Muscle of leg (tissue), 11 donors: ENCODE results near the gene SLC25A27. TPM values are rescaled to one million over a fixed set of nuclear protein-coding genes. Genes with fewer than 3 reads are reported as not detected.

Experiments
- DNase-seq: peaks from one replicate; pipeline ENCODE4 v3.0.0; 2013
- H3K27ac ChIP-seq: one replicate; pipeline ENCODE4 v1.5.1; 2013; ENCODE audit warnings: mild to moderate bottlenecking, low read length, control low read depth
- H3K27me3 ChIP-seq: one replicate; pipeline ENCODE4 v1.6.1; 2013; ENCODE audit warnings: low read length; ENCODE audit not compliant: control insufficient read depth, insufficient read depth
- H3K36me3 ChIP-seq: one replicate; pipeline ENCODE4 v1.6.1; 2013; ENCODE audit warnings: low read length; ENCODE audit not compliant: control insufficient read depth, insufficient read depth
- H3K4me1 ChIP-seq: one replicate; pipeline ENCODE4 v1.6.1; 2013; ENCODE audit warnings: low read length; ENCODE audit not compliant: control insufficient read depth, insufficient read depth
- H3K4me3 ChIP-seq: one replicate; pipeline ENCODE4 v1.5.1; 2013; ENCODE audit warnings: low read length, control low read depth
- H3K9me3 ChIP-seq: replicated peaks from 2 replicates; pipeline ENCODE4 v1.6.1; 2013; ENCODE audit warnings: low read depth, low read length; ENCODE audit not compliant: control insufficient read depth
- whole genome bisulfite sequencing: methylation state at CpG from one replicate; pipeline ENCODE4 v1.1.5; 2013; ENCODE audit warnings: missing lambda C conversion rate; ENCODE audit not compliant: insufficient coverage; 5-methylcytosine and 5-hydroxymethylcytosine counted together
- polyA plus RNA-seq, 8 donors: library from polyadenylated mRNA; unstranded; fragments of 120-200 nt; gene quantifications; one replicate each; pipeline versions ENCODE4 v1.2.1 to v1.2.3, GENCODE V29; 2013; ENCODE audit warnings: inconsistent platforms in 1 of 8, low replicate concordance in 1 of 8; ENCODE audit not compliant: insufficient read length in 8 of 8, insufficient read depth in 1 of 8
- total RNA-seq: library from RNA; stranded (reverse); fragments of 120-200 nt; gene quantifications from one replicate; pipeline ENCODE4 v1.2.4, GENCODE V29; 2013

The SLC25A27 gene
- total and polyA plus RNA-seq, 9 donors = 8.6 to 29.0 (median 16.0) TPM

DNA sequence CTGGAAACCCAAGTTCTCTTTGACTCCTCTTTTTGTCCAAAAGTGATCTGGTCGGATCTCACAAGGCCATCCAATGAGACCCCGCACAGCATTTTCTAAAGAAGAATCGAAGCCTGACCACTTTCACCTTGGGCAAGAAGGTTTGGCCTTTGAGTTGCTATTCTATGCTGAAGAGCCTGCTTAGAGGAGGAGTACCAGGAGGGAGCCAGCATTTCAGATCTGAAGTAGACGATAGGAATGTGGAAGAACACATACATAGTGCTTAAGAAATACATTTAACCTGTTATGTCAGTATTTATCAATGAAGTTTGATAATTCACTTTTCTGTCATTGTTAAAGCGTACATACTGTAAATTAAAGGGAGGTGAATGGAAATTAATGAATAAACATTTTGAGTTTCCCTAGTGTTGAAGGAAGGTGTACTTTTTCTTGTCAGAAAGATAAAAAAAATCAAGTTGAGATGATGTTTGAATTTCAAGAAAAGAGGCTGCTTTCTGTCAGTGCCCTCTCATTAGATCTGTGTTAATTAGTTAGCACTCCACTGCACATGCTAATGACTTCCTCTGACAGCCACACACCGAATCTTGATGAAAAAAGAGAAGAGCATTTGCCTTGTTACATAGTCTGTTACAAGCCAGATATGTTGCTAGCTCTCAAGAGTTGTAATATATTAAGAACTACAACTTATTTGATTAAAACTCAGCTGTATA is 24.0 kb downstream of the SLC25A27 start:
- Histone ChIP-seq H3K36me3 (peaks cover 2% of the 10 kb centered on the region), H3K27me3 (no peaks in the 10 kb centered on the region), H3K4me3 (no peak overlapping the region), H3K9me3 (no peaks in the 10 kb centered on the region), H3K27ac (no peak overlapping the region), H3K4me1 (no peaks in the 10 kb centered on the region)
- no peak for DNase-seq
- WGBS = 92% methylated on average over 2 of the region's 6 CpGs

DNA sequence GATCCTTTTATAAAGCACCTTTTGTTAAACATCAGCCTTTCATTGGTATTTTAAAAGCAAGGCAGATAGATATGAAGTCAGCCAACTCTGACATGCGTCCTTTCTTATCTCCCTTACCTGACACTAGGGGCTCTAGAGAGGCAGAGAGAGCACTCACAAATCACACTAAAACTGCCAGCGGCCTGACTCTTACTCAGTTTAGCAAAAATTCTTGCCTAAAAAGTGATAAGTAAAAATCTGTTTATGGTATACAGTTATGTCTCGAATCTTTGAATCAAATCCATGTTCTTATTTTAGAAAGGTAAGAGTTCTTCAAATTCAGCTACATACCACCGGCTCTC is 24.5 kb downstream of the SLC25A27 start:
- Histone ChIP-seq H3K36me3 (peaks cover 2% of the 10 kb centered on the region), H3K27ac (no peak overlapping the region), H3K9me3 (no peaks in the 10 kb centered on the region), H3K4me1 (no peaks in the 10 kb centered on the region), H3K27me3 (no peaks in the 10 kb centered on the region), H3K4me3 (no peak overlapping the region)
- 14% methylated on average over 1 of the region's 4 CpGs for WGBS
- no peak for DNase-seq

DNA sequence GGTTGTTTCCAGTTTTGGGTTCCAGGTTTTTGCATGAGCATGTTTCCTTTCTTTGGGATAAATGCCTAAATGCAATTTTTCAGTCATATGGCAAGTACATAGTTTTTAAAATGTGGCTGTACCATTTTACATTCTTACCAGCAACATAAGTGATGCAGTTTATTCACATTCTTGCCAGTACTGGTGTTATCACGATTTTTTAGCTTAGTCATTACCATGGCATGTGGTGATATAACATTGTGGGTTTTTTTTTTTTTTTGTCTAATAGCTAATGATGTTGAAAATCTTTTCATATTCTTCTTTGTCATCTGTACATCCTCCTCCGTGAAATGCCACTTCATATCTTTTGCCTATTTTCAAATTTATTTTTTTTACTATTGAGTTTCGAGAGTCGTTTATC is 32.0 kb downstream of the SLC25A27 start:
- no peak for DNase-seq
- Histone ChIP-seq H3K27me3 (no peaks in the 10 kb centered on the region), H3K4me1 (peaks cover 2% of the 10 kb centered on the region), H3K27ac (no peak overlapping the region), H3K9me3 (peaks cover 4% of the 10 kb centered on the region), H3K36me3 (no peaks in the 10 kb centered on the region), H3K4me3 (no peak overlapping the region)
- WGBS = no CpG with 5 or more reads among the region's 4 CpGs

DNA sequence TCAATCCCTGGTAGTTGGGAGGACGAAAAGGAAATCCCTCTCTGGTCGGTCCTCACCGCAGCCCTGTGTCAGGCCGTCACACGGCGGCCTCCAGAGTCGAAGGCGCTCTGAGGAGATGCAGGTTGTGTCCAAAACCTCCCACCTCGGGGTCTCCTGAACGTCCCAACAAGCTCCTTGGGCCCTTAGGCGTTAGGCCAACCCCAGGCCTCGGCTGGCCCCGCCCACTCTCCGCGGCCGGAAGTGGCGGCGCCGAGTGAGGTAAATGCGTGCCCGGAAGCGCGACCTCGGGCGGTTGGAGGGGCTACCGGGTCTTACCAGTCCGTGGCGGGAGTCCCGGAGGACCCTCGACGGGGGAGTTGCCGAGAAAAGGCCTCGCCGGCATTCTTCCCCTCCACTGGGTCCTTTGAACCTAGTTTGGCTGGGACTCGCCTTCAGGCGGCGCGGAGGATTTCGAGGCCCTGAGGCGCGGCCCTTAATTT is 34.9 kb downstream of the SLC25A27 start, which contains the start of gene TDRD6:
Gene TDRD6, plus strand, starts transcription at position 267 of the 479 bp plus-strand sequence. CDS start 244 bp downstream, outside the sequence.
- WGBS = 90% methylated on average over 34 of the region's 41 CpGs
- H3K9me3 ChIP-seq = peaks cover 4% of the 10 kb centered on the region
- no peaks in the 10 kb centered on the region for H3K27me3 ChIP-seq
- H3K4me1 ChIP-seq = peaks cover 3% of the 10 kb centered on the region
- no peaks in the 10 kb centered on the region for H3K36me3 ChIP-seq
- H3K4me3 ChIP-seq = no peak within 1 kb of the TSS
- no peak for DNase-seq
- no peak within 1 kb of the TSS for H3K27ac ChIP-seq

GRCh38 chr6:46688117-46688965 is 35.6 kb downstream of the SLC25A27 start:
- peaks cover 3% of the 10 kb centered on the region for H3K4me1 ChIP-seq
- no peaks in the 10 kb centered on the region for H3K27me3 ChIP-seq
- H3K9me3 ChIP-seq = peaks cover 4% of the 10 kb centered on the region
- H3K27ac ChIP-seq = no peak overlapping the region
- 93% methylated on average over 85 of the region's 85 CpGs for WGBS
- H3K36me3 ChIP-seq = no peaks in the 10 kb centered on the region
- H3K4me3 ChIP-seq = no peak overlapping the region
- no peak for DNase-seq

DNA sequence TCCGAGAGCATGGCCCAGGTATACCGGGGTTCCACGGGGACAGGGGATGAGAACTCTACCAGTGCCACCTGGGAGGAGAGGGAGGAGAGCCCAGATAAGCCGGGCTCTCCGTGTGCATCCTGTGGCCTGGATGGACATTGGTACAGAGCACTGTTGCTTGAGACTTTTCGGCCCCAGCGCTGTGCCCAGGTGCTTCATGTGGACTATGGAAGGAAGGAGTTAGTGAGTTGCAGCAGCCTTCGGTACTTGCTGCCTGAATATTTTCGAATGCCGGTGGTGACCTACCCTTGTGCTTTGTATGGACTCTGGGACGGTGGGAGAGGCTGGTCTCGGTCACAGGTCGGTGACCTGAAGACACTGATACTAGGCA is 36.2 kb downstream of the SLC25A27 start:
- H3K27me3 ChIP-seq = no peaks in the 10 kb centered on the region
- no peaks in the 10 kb centered on the region for H3K36me3 ChIP-seq
- no peak overlapping the region for H3K4me3 ChIP-seq
- 95% methylated on average over 13 of the region's 13 CpGs for WGBS
- no peak overlapping the region for H3K27ac ChIP-seq
- H3K9me3 ChIP-seq = peaks cover 4% of the 10 kb centered on the region
- H3K4me1 ChIP-seq = peaks cover 3% of the 10 kb centered on the region
- no peak for DNase-seq

DNA sequence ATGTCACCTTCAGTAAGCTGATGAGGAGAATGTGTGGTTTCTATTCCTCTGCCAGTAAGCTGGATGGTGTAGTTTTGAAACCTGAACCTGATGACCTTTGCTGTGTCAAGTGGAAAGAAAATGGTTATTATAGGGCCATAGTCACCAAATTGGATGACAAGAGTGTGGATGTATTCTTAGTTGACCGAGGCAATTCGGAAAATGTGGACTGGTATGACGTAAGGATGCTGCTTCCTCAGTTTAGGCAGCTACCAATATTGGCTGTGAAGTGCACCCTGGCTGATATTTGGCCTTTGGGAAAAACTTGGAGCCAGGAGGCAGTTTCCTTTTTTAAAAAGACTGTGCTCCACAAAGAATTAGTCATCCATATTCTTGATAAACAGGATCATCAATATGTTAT is 36.9 kb downstream of the SLC25A27 start:
- Histone ChIP-seq H3K4me1 (peaks cover 3% of the 10 kb centered on the region), H3K36me3 (no peaks in the 10 kb centered on the region), H3K27ac (peak overlapping the region; percentile 56), H3K4me3 (no peak overlapping the region), H3K27me3 (no peaks in the 10 kb centered on the region), H3K9me3 (peaks cover 4% of the 10 kb centered on the region)
- 71% methylated on average over 3 of the region's 3 CpGs for WGBS
- DNase-seq = peak; percentile 2

GRCh38 chr6:46690141-46690755 is 37.5 kb downstream of the SLC25A27 start:
- no peaks in the 10 kb centered on the region for H3K27me3 ChIP-seq
- 71% methylated on average over 1 of the region's 2 CpGs for WGBS
- H3K9me3 ChIP-seq = peaks cover 4% of the 10 kb centered on the region
- peak overlapping the region; percentile 56 for H3K27ac ChIP-seq
- DNase-seq = peak; percentile 68
- H3K36me3 ChIP-seq = no peaks in the 10 kb centered on the region
- peaks cover 3% of the 10 kb centered on the region for H3K4me1 ChIP-seq
- no peak overlapping the region for H3K4me3 ChIP-seq

DNA sequence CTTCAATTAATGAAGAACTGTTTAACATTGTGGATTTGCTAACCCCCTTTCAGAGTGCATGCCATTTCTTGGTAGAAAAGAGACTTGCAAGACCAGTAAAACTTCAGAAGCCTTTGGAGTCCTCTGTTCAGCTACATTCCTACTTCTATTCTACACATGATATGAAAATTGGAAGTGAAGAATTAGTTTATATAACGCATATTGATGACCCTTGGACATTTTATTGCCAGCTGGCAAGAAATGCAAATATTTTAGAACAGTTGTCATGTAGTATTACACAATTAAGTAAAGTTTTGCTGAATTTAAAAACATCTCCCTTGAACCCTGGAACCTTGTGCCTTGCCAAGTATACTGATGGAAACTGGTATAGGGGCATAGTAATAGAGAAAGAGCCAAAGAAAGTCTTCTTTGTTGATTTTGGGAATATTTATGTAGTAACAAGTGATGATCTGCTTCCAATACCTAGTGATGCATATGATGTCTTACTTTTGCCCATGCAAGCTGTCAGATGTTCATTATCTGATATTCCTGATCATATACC is 38.2 kb downstream of the SLC25A27 start:
- H3K9me3 ChIP-seq = peaks cover 4% of the 10 kb centered on the region
- H3K27me3 ChIP-seq = no peaks in the 10 kb centered on the region
- peaks cover 3% of the 10 kb centered on the region for H3K4me1 ChIP-seq
- WGBS = no CpG with 5 or more reads among the region's 1 CpG
- peak overlapping the region; percentile 14 for H3K27ac ChIP-seq
- DNase-seq = peak; percentile 4
- H3K4me3 ChIP-seq = no peak overlapping the region
- no peaks in the 10 kb centered on the region for H3K36me3 ChIP-seq

GRCh38 chr6:46699970-46700369 is 47.2 kb downstream of the SLC25A27 start:
- no peak overlapping the region for H3K4me3 ChIP-seq
- H3K9me3 ChIP-seq = no peaks in the 10 kb centered on the region
- H3K27me3 ChIP-seq = no peaks in the 10 kb centered on the region
- no peak overlapping the region for H3K27ac ChIP-seq
- WGBS = no CpG with 5 or more reads among the region's 1 CpG
- no peaks in the 10 kb centered on the region for H3K4me1 ChIP-seq
- no peaks in the 10 kb centered on the region for H3K36me3 ChIP-seq
- DNase-seq = no peak
